ENCODE measurements around the gene COL5A1. TPM values are rescaled to one million over a fixed set of nuclear protein-coding genes. Genes with fewer than 3 reads are reported as not detected.

COL5A1 gene
- total RNA-seq, 1 experiment from 2014 or later: 10.6 TPM

- no peaks in the 10 kb centered on the region for H3K9me2 ChIP-seq (replicated peaks; ENCODE audit: low read length)
- H3K27me3 ChIP-seq (ENCODE audit: low read length): no peaks in the 10 kb centered on the region
- intact Hi-C loops (cut with micrococcal nuclease): no loop called here
- H3K9me3 ChIP-seq (ENCODE audit: low read length): no peaks in the 10 kb centered on the region
- DNase-seq (no peak), ATAC-seq (no peak)
- H3F3A ChIP-seq (ENCODE audit: low read length, unreplicated experiment): no peaks in the 10 kb centered on the region
- H3K79me2 ChIP-seq (ENCODE audit: low read length): no peaks in the 10 kb centered on the region
- no peaks in the 10 kb centered on the region for H4K20me1 ChIP-seq (ENCODE audit: low read length)
- no TSS peak for BruUV-seq (replicated peaks)
- no peak overlapping the region for H3K27ac ChIP-seq (ENCODE audit: low read length)
- POLR2A ChIA-PET (ENCODE audit: unreplicated experiment): no interaction called here
- H3K4me2 ChIP-seq (ENCODE audit: low read length): no peak overlapping the region
- H2AFZ ChIP-seq (ENCODE audit: low read length): no peak overlapping the region
- H3K4me3 ChIP-seq (ENCODE audit: low read length): no peak overlapping the region
- H3K4me1 ChIP-seq (ENCODE audit: insufficient read depth, low read length): no peaks in the 10 kb centered on the region
- TF ChIP-seq EZH2 (IDR thresholded peaks at IDR 0.05; ENCODE audit: low read length, unreplicated experiment) (no peak), CTCF (conservative IDR thresholded peaks at IDR 0.05; ENCODE audit: low read depth, low read length) (no peak), EZH2phosphoT487 (IDR thresholded peaks at IDR 0.05; ENCODE audit: borderline replicate concordance, low read length) (no peak)
- H3K36me3 ChIP-seq (ENCODE audit: low read depth, low read length): no peaks in the 10 kb centered on the region
- H3K9ac ChIP-seq (ENCODE audit: low read length): no peak overlapping the region
- CTCF ChIA-PET: no interaction called here
Measured at GRCh38 chr9:134782921-134783698, 141.5 kb downstream of the COL5A1 start.

GRCh38 chr9:134783699-134784039 lies 142.1 kb downstream of the COL5A1 start:
- no peak overlapping the region for H3K4me2 ChIP-seq (ENCODE audit: low read length)
- no peaks in the 10 kb centered on the region for H3K79me2 ChIP-seq (ENCODE audit: low read length)
- TF ChIP-seq EZH2 (IDR thresholded peaks at IDR 0.05; ENCODE audit: low read length, unreplicated experiment): no peak
- TF ChIP-seq EZH2phosphoT487 (IDR thresholded peaks at IDR 0.05; ENCODE audit: borderline replicate concordance, low read length): no peak
- TF ChIP-seq CTCF (conservative IDR thresholded peaks at IDR 0.05; ENCODE audit: low read depth, low read length): no peak
- H3K27ac ChIP-seq (ENCODE audit: low read length): no peak overlapping the region
- no TSS peak for BruUV-seq (replicated peaks)
- no peak overlapping the region for H3K9ac ChIP-seq (ENCODE audit: low read length)
- no peaks in the 10 kb centered on the region for H3K27me3 ChIP-seq (ENCODE audit: low read length)
- ChIA-PET CTCF (no interaction called here), POLR2A (ENCODE audit: unreplicated experiment) (no interaction called here)
- ATAC-seq (no peak), DNase-seq (no peak)
- H3K36me3 ChIP-seq (ENCODE audit: low read depth, low read length): no peaks in the 10 kb centered on the region
- no peaks in the 10 kb centered on the region for H3F3A ChIP-seq (ENCODE audit: low read length, unreplicated experiment)
- H3K9me2 ChIP-seq (replicated peaks; ENCODE audit: low read length): no peaks in the 10 kb centered on the region
- H4K20me1 ChIP-seq (ENCODE audit: low read length): no peaks in the 10 kb centered on the region
- no peaks in the 10 kb centered on the region for H3K9me3 ChIP-seq (ENCODE audit: low read length)
- H3K4me1 ChIP-seq (ENCODE audit: insufficient read depth, low read length): no peaks in the 10 kb centered on the region
- no peak overlapping the region for H2AFZ ChIP-seq (ENCODE audit: low read length)
- no peak overlapping the region for H3K4me3 ChIP-seq (ENCODE audit: low read length)
- intact Hi-C loops (cut with micrococcal nuclease): no loop called here

- CTCF ChIA-PET: no interaction called here
- ATAC-seq: no peak
- BruUV-seq (replicated peaks): no TSS peak
Measured at GRCh38 chr9:134784577-134785305, 143.1 kb downstream of the COL5A1 start.

More at GRCh38 chr9:134784577-134785305, 143.1 kb downstream of the COL5A1 start:
- POLR2A ChIA-PET (ENCODE audit: unreplicated experiment): no interaction called here
- H2AFZ ChIP-seq (ENCODE audit: low read length): no peak overlapping the region
- no peaks in the 10 kb centered on the region for H3K79me2 ChIP-seq (ENCODE audit: low read length)
- H3K4me1 ChIP-seq (ENCODE audit: insufficient read depth, low read length): no peaks in the 10 kb centered on the region
- no peak overlapping the region for H3K9ac ChIP-seq (ENCODE audit: low read length)
- no peaks in the 10 kb centered on the region for H3K27me3 ChIP-seq (ENCODE audit: low read length)
- no peaks in the 10 kb centered on the region for H4K20me1 ChIP-seq (ENCODE audit: low read length)
- H3K9me2 ChIP-seq (replicated peaks; ENCODE audit: low read length): no peaks in the 10 kb centered on the region
- H3K36me3 ChIP-seq (ENCODE audit: low read depth, low read length): no peaks in the 10 kb centered on the region
- no peak overlapping the region for H3K27ac ChIP-seq (ENCODE audit: low read length)
- H3F3A ChIP-seq (ENCODE audit: low read length, unreplicated experiment): no peaks in the 10 kb centered on the region
- intact Hi-C loops (cut with micrococcal nuclease): no loop called here
- no peak overlapping the region for H3K4me2 ChIP-seq (ENCODE audit: low read length)
- no peak overlapping the region for H3K4me3 ChIP-seq (ENCODE audit: low read length)
- no peak for DNase-seq
- no peaks in the 10 kb centered on the region for H3K9me3 ChIP-seq (ENCODE audit: low read length)
- TF ChIP-seq EZH2phosphoT487 (IDR thresholded peaks at IDR 0.05; ENCODE audit: borderline replicate concordance, low read length) (no peak), EZH2 (IDR thresholded peaks at IDR 0.05; ENCODE audit: low read length, unreplicated experiment) (no peak), CTCF (conservative IDR thresholded peaks at IDR 0.05; ENCODE audit: low read depth, low read length) (no peak)
